GM23338 (cell line): ENCODE data around the gene GPRC5C. TPM values are rescaled to one million over a fixed set of nuclear protein-coding genes. Genes with fewer than 3 reads are reported as not detected.

Source experiments
- ATAC-seq: fragments of 200-7000 bp; cut with Tn5 transposase; 3 replicates; pipeline ENCODE4 v1.9.1; 2020
- DNase-seq: peaks from one replicate; pipeline ENCODE4 v3.0.0-alpha.2; 2015; ENCODE audit warnings: low spot score
- H2AFZ ChIP-seq: fragments of 200-600 bp; sonication (generic); 2 replicates; pipeline ENCODE4 v1.8.0; 2016; ENCODE audit warnings: antibody characterized with exemption, mild to moderate bottlenecking, moderate library complexity
- H3F3A ChIP-seq: fragments of 200-600 bp; sonication (generic); replicated peaks from 2 replicates; pipeline ENCODE4 v1.8.0; 2017; ENCODE audit warnings: antibody characterized with exemption, mixed run types, low read depth
- H3K27ac ChIP-seq: fragments of 200-600 bp; sonication (generic); 2 replicates; pipeline ENCODE4 v1.6.1; 2016; ENCODE audit warnings: low read depth
- H3K27me3 ChIP-seq: fragments of 200-600 bp; sonication (generic); 2 replicates; pipeline ENCODE4 v1.8.0; 2016; ENCODE audit warnings: mild to moderate bottlenecking, mixed run types, moderate library complexity; ENCODE audit not compliant: insufficient read depth
- H3K36me3 ChIP-seq: fragments of 200-600 bp; sonication (generic); 2 replicates; pipeline ENCODE4 v1.8.0; 2016; ENCODE audit warnings: mild to moderate bottlenecking; ENCODE audit not compliant: insufficient read depth
- H3K4me1 ChIP-seq: fragments of 200-600 bp; sonication (generic); 2 replicates; pipeline ENCODE4 v1.8.0; 2016; ENCODE audit warnings: mild to moderate bottlenecking, moderate library complexity; ENCODE audit not compliant: insufficient read depth
- H3K4me2 ChIP-seq: fragments of 200-600 bp; sonication (generic); 2 replicates; pipeline ENCODE4 v1.7.1; 2017; ENCODE audit warnings: mixed run types
- H3K4me3 ChIP-seq: fragments of 200-600 bp; sonication (generic); 2 replicates; pipeline ENCODE4 v1.6.1; 2016; ENCODE audit warnings: mixed run types
- H3K79me2 ChIP-seq: fragments of 200-600 bp; sonication (generic); replicated peaks from 2 replicates; pipeline ENCODE4 v1.8.0; 2017; ENCODE audit warnings: mild to moderate bottlenecking; ENCODE audit not compliant: insufficient read depth
- H3K9me2 ChIP-seq: fragments of 200-600 bp; sonication (generic); 2 replicates; pipeline ENCODE4 v1.8.0; 2017; ENCODE audit not compliant: insufficient read depth
- H4K20me1 ChIP-seq: fragments of 200-600 bp; sonication (generic); replicated peaks from 2 replicates; pipeline ENCODE4 v1.8.0; 2017; ENCODE audit warnings: mild to moderate bottlenecking; ENCODE audit not compliant: insufficient read depth
- H3K27ac Mint-ChIP-seq: 2 replicates; pipeline ENCODE4 v1.8.0; 2020; ENCODE audit warnings: inconsistent platforms, mild to moderate bottlenecking, moderate library complexity, mixed read lengths
- H3K27me3 Mint-ChIP-seq: 3 replicates; pipeline ENCODE4 v1.8.0; 2022; ENCODE audit warnings: low read depth, mild to moderate bottlenecking, moderate library complexity, mixed read lengths, inconsistent platforms; ENCODE audit not compliant: insufficient read depth, poor library complexity
- H3K36me3 Mint-ChIP-seq: 3 replicates; pipeline ENCODE4 v1.8.0; 2021; ENCODE audit warnings: low read depth, mild to moderate bottlenecking, inconsistent platforms, moderate library complexity, mixed read lengths
- H3K4me1 Mint-ChIP-seq: 3 replicates; pipeline ENCODE4 v1.8.0; 2020; ENCODE audit warnings: mild to moderate bottlenecking, inconsistent platforms, mixed read lengths
- H3K4me3 Mint-ChIP-seq: 3 replicates; pipeline ENCODE4 v1.8.0; 2021; ENCODE audit warnings: moderate library complexity, mild to moderate bottlenecking, inconsistent platforms, mixed read lengths
- H3K9me3 Mint-ChIP-seq: 3 replicates; pipeline ENCODE4 v1.8.0; 2020; ENCODE audit warnings: moderate library complexity, mild to moderate bottlenecking, inconsistent platforms, mixed read lengths
- CREB1 ChIP-seq: fragments of 250-450 bp; sonication (Bioruptor Pico); IDR thresholded peaks from 2 replicates; pipeline ENCODE4 v1.5.0; 2020; ENCODE audit warnings: low read depth, mild to moderate bottlenecking, moderate library complexity
- CTCF ChIP-seq, 2 experiments: fragments of 200-600 bp in 1 of 2; sonication (generic) in 1 of 2; conservative IDR thresholded peaks; 2 replicates each; pipeline versions ENCODE4 v1.5.1 to v1.6.1; 2016 to 2017; ENCODE audit warnings: antibody characterized with exemption in 2 of 2, low read depth in 2 of 2, mild to moderate bottlenecking in 2 of 2, moderate library complexity in 1 of 2
- ETS1 ChIP-seq: IDR thresholded peaks from 2 replicates; pipeline ENCODE4 v1.6.1; 2016; ENCODE audit warnings: antibody characterized with exemption
- EZH2 ChIP-seq: fragments of 200-600 bp; sonication (generic); IDR thresholded peaks from one replicate; pipeline ENCODE4 v1.8.0; 2017; ENCODE audit warnings: antibody characterized with exemption, mild to moderate bottlenecking, low read depth; ENCODE audit not compliant: unreplicated experiment
- EZH2phosphoT487 ChIP-seq: fragments of 200-600 bp; sonication (generic); IDR thresholded peaks from one replicate; pipeline ENCODE4 v1.8.1; 2018; ENCODE audit warnings: antibody characterized with exemption; ENCODE audit not compliant: unreplicated experiment
- JUNB ChIP-seq: IDR thresholded peaks from one replicate; pipeline ENCODE4 v1.6.1; 2016; ENCODE audit warnings: antibody characterized with exemption; ENCODE audit not compliant: unreplicated experiment
- NANOG ChIP-seq: IDR thresholded peaks from 2 replicates; pipeline ENCODE4 v1.6.1; 2016; ENCODE audit warnings: antibody characterized with exemption, borderline replicate concordance
- POLR2AphosphoS5 ChIP-seq: IDR thresholded peaks from 2 replicates; pipeline ENCODE4 v1.6.1; 2016; ENCODE audit warnings: antibody characterized with exemption, low read depth
- STAT1 ChIP-seq: IDR thresholded peaks from one replicate; pipeline ENCODE4 v1.6.1; 2016; ENCODE audit warnings: antibody characterized with exemption; ENCODE audit not compliant: unreplicated experiment
- ZNF114 ChIP-seq: fragments of 250-450 bp; sonication (Bioruptor Pico); IDR thresholded peaks from 2 replicates; pipeline ENCODE4 v1.5.0; 2020; ENCODE audit warnings: mild to moderate bottlenecking, moderate library complexity
- ZNF331 ChIP-seq: fragments of 250-450 bp; sonication (Bioruptor Pico); IDR thresholded peaks from 2 replicates; pipeline ENCODE4 v1.5.0; 2020; ENCODE audit warnings: low read depth, mild to moderate bottlenecking, moderate library complexity
- polyA plus RNA-seq: library from polyadenylated mRNA; unstranded; fragments of >200 nt; fragmentation: Nextera tagmentation; extraction: Ambion mirVana; gene quantifications from 2 replicates; pipeline ENCODE4 v1.2.1, GENCODE V29; 2016
- total RNA-seq: library from RNA; depleted of rRNA; stranded (reverse); fragments of >200 nt; shearing (Covaris generic); gene quantifications from 2 replicates; pipeline ENCODE4 v1.2.3, GENCODE V29; 2014
- TF ChIP-seq, protein P1 (sequence below): fragments of 250-450 bp; sonication (Bioruptor Pico); IDR thresholded peaks from 2 replicates; pipeline ENCODE4 v1.5.0; 2020; ENCODE audit warnings: mild to moderate bottlenecking, moderate library complexity
- TF ChIP-seq, protein P2 (sequence below): IDR thresholded peaks from one replicate; pipeline ENCODE4 v1.6.1; 2018; ENCODE audit warnings: antibody characterized with exemption; ENCODE audit not compliant: unreplicated experiment

The GPRC5C gene
- total and polyA plus RNA-seq, 2 experiments from 2014 or later = 9.0 to 22.4 TPM

- no peak for TF ChIP-seq NANOG
- TF ChIP-seq, protein P1, sequence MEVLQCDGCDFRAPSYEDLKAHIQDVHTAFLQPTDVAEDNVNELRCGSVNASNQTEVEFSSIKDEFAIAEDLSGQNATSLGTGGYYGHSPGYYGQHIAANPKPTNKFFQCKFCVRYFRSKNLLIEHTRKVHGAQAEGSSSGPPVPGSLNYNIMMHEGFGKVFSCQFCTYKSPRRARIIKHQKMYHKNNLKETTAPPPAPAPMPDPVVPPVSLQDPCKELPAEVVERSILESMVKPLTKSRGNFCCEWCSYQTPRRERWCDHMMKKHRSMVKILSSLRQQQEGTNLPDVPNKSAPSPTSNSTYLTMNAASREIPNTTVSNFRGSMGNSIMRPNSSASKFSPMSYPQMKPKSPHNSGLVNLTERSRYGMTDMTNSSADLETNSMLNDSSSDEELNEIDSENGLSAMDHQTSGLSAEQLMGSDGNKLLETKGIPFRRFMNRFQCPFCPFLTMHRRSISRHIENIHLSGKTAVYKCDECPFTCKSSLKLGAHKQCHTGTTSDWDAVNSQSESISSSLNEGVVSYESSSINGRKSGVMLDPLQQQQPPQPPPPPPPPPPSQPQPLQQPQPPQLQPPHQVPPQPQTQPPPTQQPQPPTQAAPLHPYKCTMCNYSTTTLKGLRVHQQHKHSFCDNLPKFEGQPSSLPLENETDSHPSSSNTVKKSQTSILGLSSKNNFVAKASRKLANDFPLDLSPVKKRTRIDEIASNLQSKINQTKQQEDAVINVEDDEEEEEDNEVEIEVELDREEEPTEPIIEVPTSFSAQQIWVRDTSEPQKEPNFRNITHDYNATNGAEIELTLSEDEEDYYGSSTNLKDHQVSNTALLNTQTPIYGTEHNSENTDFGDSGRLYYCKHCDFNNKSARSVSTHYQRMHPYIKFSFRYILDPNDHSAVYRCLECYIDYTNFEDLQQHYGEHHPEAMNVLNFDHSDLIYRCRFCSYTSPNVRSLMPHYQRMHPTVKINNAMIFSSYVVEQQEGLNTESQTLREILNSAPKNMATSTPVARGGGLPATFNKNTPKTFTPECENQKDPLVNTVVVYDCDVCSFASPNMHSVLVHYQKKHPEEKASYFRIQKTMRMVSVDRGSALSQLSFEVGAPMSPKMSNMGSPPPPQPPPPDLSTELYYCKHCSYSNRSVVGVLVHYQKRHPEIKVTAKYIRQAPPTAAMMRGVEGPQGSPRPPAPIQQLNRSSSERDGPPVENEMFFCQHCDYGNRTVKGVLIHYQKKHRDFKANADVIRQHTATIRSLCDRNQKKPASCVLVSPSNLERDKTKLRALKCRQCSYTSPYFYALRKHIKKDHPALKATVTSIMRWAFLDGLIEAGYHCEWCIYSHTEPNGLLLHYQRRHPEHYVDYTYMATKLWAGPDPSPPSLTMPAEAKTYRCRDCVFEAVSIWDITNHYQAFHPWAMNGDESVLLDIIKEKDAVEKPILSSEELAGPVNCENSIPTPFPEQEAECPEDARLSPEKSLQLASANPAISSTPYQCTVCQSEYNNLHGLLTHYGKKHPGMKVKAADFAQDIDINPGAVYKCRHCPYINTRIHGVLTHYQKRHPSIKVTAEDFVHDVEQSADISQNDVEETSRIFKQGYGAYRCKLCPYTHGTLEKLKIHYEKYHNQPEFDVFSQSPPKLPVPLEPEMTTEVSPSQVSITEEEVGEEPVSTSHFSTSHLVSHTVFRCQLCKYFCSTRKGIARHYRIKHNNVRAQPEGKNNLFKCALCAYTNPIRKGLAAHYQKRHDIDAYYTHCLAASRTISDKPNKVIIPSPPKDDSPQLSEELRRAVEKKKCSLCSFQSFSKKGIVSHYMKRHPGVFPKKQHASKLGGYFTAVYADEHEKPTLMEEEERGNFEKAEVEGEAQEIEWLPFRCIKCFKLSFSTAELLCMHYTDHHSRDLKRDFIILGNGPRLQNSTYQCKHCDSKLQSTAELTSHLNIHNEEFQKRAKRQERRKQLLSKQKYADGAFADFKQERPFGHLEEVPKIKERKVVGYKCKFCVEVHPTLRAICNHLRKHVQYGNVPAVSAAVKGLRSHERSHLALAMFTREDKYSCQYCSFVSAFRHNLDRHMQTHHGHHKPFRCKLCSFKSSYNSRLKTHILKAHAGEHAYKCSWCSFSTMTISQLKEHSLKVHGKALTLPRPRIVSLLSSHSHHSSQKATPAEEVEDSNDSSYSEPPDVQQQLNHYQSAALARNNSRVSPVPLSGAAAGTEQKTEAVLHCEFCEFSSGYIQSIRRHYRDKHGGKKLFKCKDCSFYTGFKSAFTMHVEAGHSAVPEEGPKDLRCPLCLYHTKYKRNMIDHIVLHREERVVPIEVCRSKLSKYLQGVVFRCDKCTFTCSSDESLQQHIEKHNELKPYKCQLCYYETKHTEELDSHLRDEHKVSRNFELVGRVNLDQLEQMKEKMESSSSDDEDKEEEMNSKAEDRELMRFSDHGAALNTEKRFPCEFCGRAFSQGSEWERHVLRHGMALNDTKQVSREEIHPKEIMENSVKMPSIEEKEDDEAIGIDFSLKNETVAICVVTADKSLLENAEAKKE (CRISPR knock-in tag) = no peak
- no peak for TF ChIP-seq STAT1
- TF ChIP-seq CTCF (conservative IDR thresholded peaks at IDR 0.05; ENCODE audit: low read depth in 2 of 2) = no peak
- TF ChIP-seq, protein P2, sequence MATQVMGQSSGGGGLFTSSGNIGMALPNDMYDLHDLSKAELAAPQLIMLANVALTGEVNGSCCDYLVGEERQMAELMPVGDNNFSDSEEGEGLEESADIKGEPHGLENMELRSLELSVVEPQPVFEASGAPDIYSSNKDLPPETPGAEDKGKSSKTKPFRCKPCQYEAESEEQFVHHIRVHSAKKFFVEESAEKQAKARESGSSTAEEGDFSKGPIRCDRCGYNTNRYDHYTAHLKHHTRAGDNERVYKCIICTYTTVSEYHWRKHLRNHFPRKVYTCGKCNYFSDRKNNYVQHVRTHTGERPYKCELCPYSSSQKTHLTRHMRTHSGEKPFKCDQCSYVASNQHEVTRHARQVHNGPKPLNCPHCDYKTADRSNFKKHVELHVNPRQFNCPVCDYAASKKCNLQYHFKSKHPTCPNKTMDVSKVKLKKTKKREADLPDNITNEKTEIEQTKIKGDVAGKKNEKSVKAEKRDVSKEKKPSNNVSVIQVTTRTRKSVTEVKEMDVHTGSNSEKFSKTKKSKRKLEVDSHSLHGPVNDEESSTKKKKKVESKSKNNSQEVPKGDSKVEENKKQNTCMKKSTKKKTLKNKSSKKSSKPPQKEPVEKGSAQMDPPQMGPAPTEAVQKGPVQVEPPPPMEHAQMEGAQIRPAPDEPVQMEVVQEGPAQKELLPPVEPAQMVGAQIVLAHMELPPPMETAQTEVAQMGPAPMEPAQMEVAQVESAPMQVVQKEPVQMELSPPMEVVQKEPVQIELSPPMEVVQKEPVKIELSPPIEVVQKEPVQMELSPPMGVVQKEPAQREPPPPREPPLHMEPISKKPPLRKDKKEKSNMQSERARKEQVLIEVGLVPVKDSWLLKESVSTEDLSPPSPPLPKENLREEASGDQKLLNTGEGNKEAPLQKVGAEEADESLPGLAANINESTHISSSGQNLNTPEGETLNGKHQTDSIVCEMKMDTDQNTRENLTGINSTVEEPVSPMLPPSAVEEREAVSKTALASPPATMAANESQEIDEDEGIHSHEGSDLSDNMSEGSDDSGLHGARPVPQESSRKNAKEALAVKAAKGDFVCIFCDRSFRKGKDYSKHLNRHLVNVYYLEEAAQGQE = no peak
- TF ChIP-seq ZNF331 = no peak
- no peak for TF ChIP-seq EZH2
- TF ChIP-seq CREB1 (CRISPR knock-in tag) = no peak
- TF ChIP-seq ETS1 = no peak
- TF ChIP-seq JUNB = no peak
- no peak for TF ChIP-seq POLR2AphosphoS5
- no peak for TF ChIP-seq ZNF114
- TF ChIP-seq EZH2phosphoT487 = no peak
- Histone ChIP-seq H2AFZ (no peak overlapping the region), H3K4me3 (no peak overlapping the region), H3K27ac (no peak overlapping the region), H3K9me2 (no peaks in the 10 kb centered on the region), H3F3A (no peaks in the 10 kb centered on the region), H3K79me2 (no peaks in the 10 kb centered on the region), H4K20me1 (no peaks in the 10 kb centered on the region), H3K4me1 (no peaks in the 10 kb centered on the region; the same call in 1 of the 2 replicates), H3K27me3 (no peaks in the 10 kb centered on the region), H3K36me3 (no peaks in the 10 kb centered on the region), H3K4me2 (no peak overlapping the region)
- ATAC-seq (no peak), DNase-seq (no peak)
- H3K9me3 Mint-ChIP-seq = peaks cover 4% of the 10 kb centered on the region; the same call in 2 of the 3 replicates
- H3K4me3 Mint-ChIP-seq = no peak overlapping the region
- no peaks in the 10 kb centered on the region for H3K36me3 Mint-ChIP-seq
- no peak overlapping the region for H3K27ac Mint-ChIP-seq
- H3K4me1 Mint-ChIP-seq = peaks cover 13% of the 10 kb centered on the region; the same call in 2 of the 3 replicates
- H3K27me3 Mint-ChIP-seq = peaks cover 5% of the 10 kb centered on the region
Observed at GRCh38 chr17:74396567-74396966, 35.3 kb upstream of the GPRC5C start.
